Central memory CD8-positive, alpha-beta T cell (primary cell): Measurements from ENCODE around the gene RABL2A.
A peak's percentile ranks its signal among the peaks of the same experiment; 100 is the strongest.
"Not testable (repeated sequence)": the region's sequence is repeated elsewhere in the genome, so short reads cannot be mapped to it uniquely, and the experiment has no call there.

Source experiments
- ATAC-seq: fragments of 150-1000 bp; cut with Tn5 transposase; replicated peaks from 2 replicates; pipeline ENCODE4 v1.10.0; 2022; ENCODE audit warnings: mild to moderate bottlenecking, moderate FRiP score, moderate number of reproducible peaks; ENCODE audit not compliant: poor library complexity, severe bottlenecking; ENCODE audit errors: extremely low read depth
- DNase-seq, 2 donors: peaks; one replicate each; pipeline ENCODE4 v3.0.0; 2021; ENCODE audit warnings: low spot score in 2 of 2
- H3K27ac Mint-ChIP-seq: one replicate; pipeline ENCODE4 v1.8.0; 2022; ENCODE audit warnings: low read depth, mild to moderate bottlenecking, moderate library complexity, mixed read lengths
- H3K27me3 Mint-ChIP-seq: one replicate; pipeline ENCODE4 v1.8.0; 2022; ENCODE audit warnings: mixed read lengths
- H3K36me3 Mint-ChIP-seq: one replicate; pipeline ENCODE4 v1.8.0; 2022; ENCODE audit warnings: mild to moderate bottlenecking, moderate library complexity, mixed read lengths; ENCODE audit not compliant: insufficient read depth
- H3K4me1 Mint-ChIP-seq: one replicate; pipeline ENCODE4 v1.8.0; 2022; ENCODE audit warnings: mixed read lengths
- H3K4me3 Mint-ChIP-seq: one replicate; pipeline ENCODE4 v1.8.0; 2022; ENCODE audit warnings: mild to moderate bottlenecking, moderate library complexity, mixed read lengths
- H3K9me3 Mint-ChIP-seq: one replicate; pipeline ENCODE4 v1.8.0; 2022; ENCODE audit warnings: mixed read lengths

RABL2A gene

GRCh38 chr2:113626616-113627330 is at the start of gene RABL2A:
RABL2A (plus strand) TSS chr2:113627266; CDS start chr2:113628607, 1,341 bp downstream.
- H3K4me1 Mint-ChIP-seq: peaks cover 23% of the 10 kb centered on the region
- DNase-seq (peak; percentile 87 to 88), ATAC-seq (peak; percentile 95)
- peak within 1 kb of the TSS; percentile 74 for H3K27ac Mint-ChIP-seq
- H3K4me3 Mint-ChIP-seq: peak within 1 kb of the TSS; percentile 81
- H3K27me3 Mint-ChIP-seq, H3K9me3 Mint-ChIP-seq: not testable (repeated sequence)
- peaks cover 11% of the 10 kb centered on the region for H3K36me3 Mint-ChIP-seq

- H3K27me3 Mint-ChIP-seq, H3K9me3 Mint-ChIP-seq: not testable (repeated sequence)
Measured at GRCh38 chr2:113578508-113578907, 48.6 kb upstream of the RABL2A start.

GRCh38 chr2:113582473-113582872 is 44.6 kb upstream of the RABL2A start:
- peak overlapping the region; percentile 40 for H3K4me3 Mint-ChIP-seq
- DNase-seq, H3K27ac Mint-ChIP-seq, H3K9me3 Mint-ChIP-seq, H3K27me3 Mint-ChIP-seq, H3K36me3 Mint-ChIP-seq, ATAC-seq: not testable (repeated sequence)
- H3K4me1 Mint-ChIP-seq: peaks cover 34% of the 10 kb centered on the region

More at GRCh38 chr2:113578508-113578907, 48.6 kb upstream of the RABL2A start:
- not testable (repeated sequence) for H3K4me3 Mint-ChIP-seq, H3K36me3 Mint-ChIP-seq, DNase-seq, H3K27ac Mint-ChIP-seq, ATAC-seq
- peaks cover 14% of the 10 kb centered on the region for H3K4me1 Mint-ChIP-seq

DNA sequence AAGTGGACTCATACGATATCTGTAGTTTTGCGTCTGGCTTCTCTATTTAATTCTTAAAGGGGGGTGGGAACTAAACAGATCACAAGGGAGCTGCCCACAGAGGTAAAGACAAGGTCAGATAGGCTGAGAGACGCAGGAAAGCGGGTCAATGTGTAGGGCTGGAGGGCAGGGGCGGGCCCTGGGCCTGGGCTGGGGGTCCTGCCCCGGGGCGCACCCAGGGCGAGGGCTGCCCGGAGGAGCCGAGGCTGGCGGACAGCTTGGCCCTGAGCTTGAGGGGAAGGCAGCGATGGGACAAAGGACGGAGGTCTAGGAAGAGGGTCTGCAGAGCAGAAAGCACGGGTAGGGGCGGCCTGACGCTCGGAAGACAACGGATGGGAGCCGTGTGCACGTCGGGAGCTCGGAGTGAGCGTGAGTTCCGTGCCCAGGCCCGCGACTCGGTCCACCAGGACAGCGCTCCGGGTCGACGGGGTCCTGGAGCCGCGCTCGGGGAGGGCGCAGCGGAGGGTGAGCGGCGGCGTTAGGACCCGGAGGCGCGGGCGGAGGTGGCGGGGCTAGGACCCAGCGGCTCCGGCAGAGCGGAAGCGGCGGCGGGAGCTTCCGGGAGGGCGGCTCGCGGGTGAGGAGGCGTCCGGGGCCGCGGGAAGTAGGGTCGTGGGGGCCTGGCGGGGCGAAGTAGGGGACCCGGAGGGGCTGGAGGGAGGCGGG is 43.4 kb upstream of the RABL2A start:
- Mint-ChIP-seq H3K4me1 (peaks cover 36% of the 10 kb centered on the region), H3K27ac (peak overlapping the region; percentile 2), H3K4me3 (peak overlapping the region; percentile 75)
- not testable (repeated sequence) for H3K36me3 Mint-ChIP-seq, H3K9me3 Mint-ChIP-seq, H3K27me3 Mint-ChIP-seq
- DNase-seq (peak; percentile 53 to 65), ATAC-seq (peak; percentile 52)

DNA sequence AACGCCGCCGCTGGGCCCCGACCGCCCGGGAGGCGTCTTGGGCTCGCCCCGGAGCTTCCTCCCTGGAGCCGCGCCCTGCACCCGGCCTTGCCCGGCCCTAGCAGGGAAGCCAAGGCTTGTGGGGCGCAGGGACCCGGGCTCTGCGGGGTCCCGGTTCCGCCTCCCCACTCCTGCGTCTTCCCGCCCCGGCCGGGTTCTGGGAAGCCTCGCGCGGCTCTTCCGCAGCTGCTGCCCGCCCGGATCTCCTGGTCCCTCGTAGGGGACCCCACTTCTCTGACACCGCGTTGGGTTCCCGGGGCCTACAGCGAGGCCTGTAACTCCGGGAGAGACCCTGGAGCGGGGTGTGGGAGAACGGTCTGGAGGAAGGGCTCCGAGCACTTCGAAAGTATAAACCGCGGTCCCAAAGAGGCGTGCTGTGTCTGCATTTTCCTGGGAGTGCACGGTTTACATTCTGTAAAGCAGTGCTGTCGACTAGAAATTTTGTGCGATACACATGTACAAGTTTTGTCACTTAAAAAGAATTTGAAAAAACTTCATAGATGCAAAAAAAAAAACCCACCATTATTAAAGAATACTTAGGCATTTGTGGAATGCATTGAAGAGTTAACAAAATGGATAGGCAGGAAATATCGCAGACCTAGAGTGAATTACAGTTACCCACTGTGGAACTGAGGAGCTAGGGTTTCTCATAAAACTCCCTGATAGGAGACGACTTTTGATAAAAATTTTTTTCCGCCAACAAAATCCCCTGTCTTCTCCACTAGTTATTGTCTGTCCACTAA is 42.6 kb upstream of the RABL2A start:
- not testable (repeated sequence) for DNase-seq, H3K27ac Mint-ChIP-seq, H3K27me3 Mint-ChIP-seq, H3K9me3 Mint-ChIP-seq, H3K36me3 Mint-ChIP-seq, ATAC-seq
- Mint-ChIP-seq H3K4me1 (peaks cover 36% of the 10 kb centered on the region), H3K4me3 (peak overlapping the region; percentile 75)

GRCh38 chr2:113587201-113587600 is 39.9 kb upstream of the RABL2A start:
- not testable (repeated sequence) for H3K4me3 Mint-ChIP-seq, H3K36me3 Mint-ChIP-seq, H3K27me3 Mint-ChIP-seq, ATAC-seq, H3K9me3 Mint-ChIP-seq
- Mint-ChIP-seq H3K27ac (peak overlapping the region; percentile 8), H3K4me1 (peaks cover 44% of the 10 kb centered on the region)
- peak; percentile 47 for DNase-seq

GRCh38 chr2:113589591-113589990 is 37.5 kb upstream of the RABL2A start:
- H3K27me3 Mint-ChIP-seq, H3K36me3 Mint-ChIP-seq, DNase-seq, ATAC-seq, H3K9me3 Mint-ChIP-seq, H3K27ac Mint-ChIP-seq, H3K4me3 Mint-ChIP-seq: not testable (repeated sequence)
- H3K4me1 Mint-ChIP-seq: peaks cover 40% of the 10 kb centered on the region

DNA sequence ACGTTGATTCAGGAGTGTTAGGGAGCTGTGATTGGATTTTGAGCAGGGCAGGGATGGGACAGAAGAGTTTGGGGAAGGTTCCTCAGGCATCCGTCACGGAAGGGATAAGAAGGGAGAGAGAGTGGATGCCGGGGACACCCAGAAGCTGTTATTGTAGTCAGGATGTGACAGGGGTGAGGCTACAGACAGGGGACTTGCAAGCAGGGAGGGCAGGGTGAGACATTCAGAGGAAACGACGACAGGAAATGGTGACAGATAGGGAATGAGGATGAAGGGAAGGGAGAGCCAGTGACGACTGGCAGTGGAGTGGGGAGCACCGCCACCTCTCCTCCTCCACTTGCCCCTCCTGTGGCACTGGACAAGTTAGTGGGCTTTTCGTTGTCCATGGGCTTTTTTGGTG is 35.1 kb upstream of the RABL2A start:
- H3K4me3 Mint-ChIP-seq, H3K9me3 Mint-ChIP-seq, ATAC-seq, DNase-seq, H3K36me3 Mint-ChIP-seq, H3K27me3 Mint-ChIP-seq: not testable (repeated sequence)
- Mint-ChIP-seq H3K4me1 (peaks cover 27% of the 10 kb centered on the region), H3K27ac (peak overlapping the region; percentile 11)

DNA sequence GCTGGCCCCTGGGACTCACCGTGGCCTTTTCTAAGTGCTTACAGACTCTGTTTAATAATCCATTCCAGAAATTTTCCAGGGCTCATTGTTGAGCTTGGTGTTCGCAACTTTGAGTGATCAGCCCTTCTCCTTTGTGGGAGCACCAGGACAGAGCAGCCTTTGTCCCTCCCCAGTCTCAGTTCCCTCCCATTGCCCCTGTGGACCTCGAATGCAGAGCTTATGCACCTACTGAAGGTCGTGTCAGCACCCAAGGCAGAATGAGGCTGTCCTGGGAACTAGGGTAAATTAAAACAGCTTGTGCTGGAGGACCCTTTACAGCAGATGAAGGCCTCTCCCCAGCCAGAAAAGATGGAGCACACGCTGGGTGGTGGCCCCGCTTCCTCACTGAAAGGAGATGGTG is 33.8 kb upstream of the RABL2A start:
- ATAC-seq, H3K27ac Mint-ChIP-seq, H3K27me3 Mint-ChIP-seq, DNase-seq, H3K4me3 Mint-ChIP-seq, H3K9me3 Mint-ChIP-seq, H3K36me3 Mint-ChIP-seq: not testable (repeated sequence)
- H3K4me1 Mint-ChIP-seq: peaks cover 20% of the 10 kb centered on the region

GRCh38 chr2:113595725-113596124 is 31.3 kb upstream of the RABL2A start:
- H3K4me1 Mint-ChIP-seq: peaks cover 20% of the 10 kb centered on the region
- H3K27ac Mint-ChIP-seq, H3K27me3 Mint-ChIP-seq, ATAC-seq, H3K36me3 Mint-ChIP-seq, H3K9me3 Mint-ChIP-seq, H3K4me3 Mint-ChIP-seq, DNase-seq: not testable (repeated sequence)

GRCh38 chr2:113597164-113597563 is 29.9 kb upstream of the RABL2A start:
- H3K4me1 Mint-ChIP-seq, H3K36me3 Mint-ChIP-seq, H3K9me3 Mint-ChIP-seq, DNase-seq, H3K4me3 Mint-ChIP-seq, H3K27ac Mint-ChIP-seq, ATAC-seq, H3K27me3 Mint-ChIP-seq: not testable (repeated sequence)

DNA sequence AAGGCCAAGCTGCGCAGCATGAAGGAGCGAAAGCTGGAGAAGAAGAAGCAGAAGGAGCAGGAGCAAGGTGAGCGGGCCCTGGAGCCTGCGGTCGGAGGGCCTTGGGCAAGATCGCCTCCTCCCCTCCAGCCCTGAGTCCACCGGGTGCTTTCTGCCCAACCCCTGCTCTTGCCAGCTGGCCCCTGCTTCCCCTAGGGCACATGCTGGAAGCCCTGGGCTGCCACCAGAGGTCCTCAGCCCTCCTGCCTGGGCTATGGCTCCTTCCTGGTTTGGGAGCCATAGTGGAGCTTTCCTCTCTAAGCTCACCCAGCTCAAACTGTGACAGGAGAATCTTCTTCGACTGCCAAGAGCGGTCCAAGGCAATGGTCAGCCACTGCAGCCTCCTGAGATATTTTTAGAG is 29.5 kb upstream of the RABL2A start:
- H3K27ac Mint-ChIP-seq, H3K4me1 Mint-ChIP-seq, H3K27me3 Mint-ChIP-seq, H3K4me3 Mint-ChIP-seq, DNase-seq, H3K9me3 Mint-ChIP-seq, H3K36me3 Mint-ChIP-seq, ATAC-seq: not testable (repeated sequence)
